Measurements from ENCODE around the gene CCN6.

CCN6 gene

GRCh38 chr6:112087136-112087911, 33.4 kb downstream of the CCN6 start, which contains the start of the genes FAM229B and TUBE1:
Gene FAM229B (plus strand): TSS chr6:112087591. CDS start chr6:112099284, 11,693 bp downstream.
Gene TUBE1 (minus strand): TSS chr6:112087482. CDS start chr6:112087434, 48 bp downstream.
- Histone ChIP-seq H3K27me3 (ENCODE audit: insufficient read depth, poor library complexity, severe bottlenecking) (no peaks in the 10 kb centered on the region), H3K27ac (replicated peaks) (peak within 1 kb of the TSS; percentile 74), H3K4me3 (replicated peaks; ENCODE audit: insufficient read depth, low read length) (peak within 1 kb of the TSS; percentile 89)
- peak; percentile 95 to 98 for DNase-seq (ENCODE audit: low read depth in 1 of 2, low spot score in 1 of 2)
- TF ChIP-seq REST (IDR thresholded peaks at IDR 0.05; ENCODE audit: insufficient replicate concordance, low read depth) (no peak), SPI1 (IDR thresholded peaks at IDR 0.05; ENCODE audit: borderline replicate concordance, low read depth) (peak; percentile 25; the same call in 1 of the 2 replicates), CTCF (IDR thresholded peaks at IDR 0.05; ENCODE audit: insufficient read depth, low read length) (no peak), POLR2AphosphoS5 (IDR thresholded peaks at IDR 0.05; ENCODE audit: low read depth) (peak; percentile 70; the same call in 1 of the 2 replicates), GABPA (IDR thresholded peaks at IDR 0.05; ENCODE audit: low read depth) (no peak)

GRCh38 chr6:112087916-112088315, 34.0 kb downstream of the CCN6 start:
- DNase-seq (ENCODE audit: low read depth in 1 of 2, low spot score in 1 of 2): no peak
- TF ChIP-seq GABPA (IDR thresholded peaks at IDR 0.05; ENCODE audit: low read depth): no peak
- no peak for TF ChIP-seq CTCF (IDR thresholded peaks at IDR 0.05; ENCODE audit: insufficient read depth, low read length)
- no peak for TF ChIP-seq SPI1 (IDR thresholded peaks at IDR 0.05; ENCODE audit: borderline replicate concordance, low read depth)
- TF ChIP-seq POLR2AphosphoS5 (IDR thresholded peaks at IDR 0.05; ENCODE audit: low read depth): no peak
- no peak for TF ChIP-seq REST (IDR thresholded peaks at IDR 0.05; ENCODE audit: insufficient replicate concordance, low read depth)
- peak overlapping the region; percentile 74 for H3K27ac ChIP-seq (replicated peaks)

DNA sequence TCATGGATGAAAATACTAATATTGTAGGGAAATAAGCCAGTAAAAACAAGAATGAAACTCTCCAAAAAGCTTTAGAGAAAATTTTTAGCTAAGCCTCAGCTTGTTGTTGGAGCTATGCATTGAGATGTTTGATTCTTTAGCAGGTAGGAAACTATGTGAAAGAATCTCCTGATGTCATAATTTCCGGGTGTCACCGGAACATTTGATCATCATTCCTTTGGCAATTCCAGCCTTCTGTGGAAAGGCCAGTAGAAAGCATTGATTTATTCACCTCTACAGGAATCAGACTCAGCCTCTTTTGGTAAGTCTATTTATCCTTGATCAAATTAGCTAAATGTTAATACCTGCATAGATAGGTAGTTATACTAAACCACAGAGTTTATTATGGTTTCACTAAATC, 43.0 kb downstream of the CCN6 start:
- H3K4me3 ChIP-seq (replicated peaks; ENCODE audit: insufficient read depth, low read length): no peak overlapping the region
- no peak for DNase-seq (ENCODE audit: low read depth in 1 of 2, low spot score in 1 of 2)
- peaks cover 3% of the 10 kb centered on the region for H3K27me3 ChIP-seq (ENCODE audit: insufficient read depth, poor library complexity, severe bottlenecking)
- H3K27ac ChIP-seq (replicated peaks): no peak overlapping the region
- TF ChIP-seq POLR2AphosphoS5 (IDR thresholded peaks at IDR 0.05; ENCODE audit: low read depth): no peak
- no peak for TF ChIP-seq CTCF (IDR thresholded peaks at IDR 0.05; ENCODE audit: insufficient read depth, low read length)
- no peak for TF ChIP-seq GABPA (IDR thresholded peaks at IDR 0.05; ENCODE audit: low read depth)
- no peak for TF ChIP-seq REST (IDR thresholded peaks at IDR 0.05; ENCODE audit: insufficient replicate concordance, low read depth)
- TF ChIP-seq SPI1 (IDR thresholded peaks at IDR 0.05; ENCODE audit: borderline replicate concordance, low read depth): no peak

More at GRCh38 chr6:112087916-112088315, 34.0 kb downstream of the CCN6 start:
- Histone ChIP-seq H3K4me3 (replicated peaks; ENCODE audit: insufficient read depth, low read length) (peak overlapping the region; percentile 89), H3K27me3 (ENCODE audit: insufficient read depth, poor library complexity, severe bottlenecking) (no peaks in the 10 kb centered on the region)
